HS-5 (cell line): ENCODE data around the gene PCYT2.

Source experiments
- DNase-seq: peaks from one replicate; pipeline ENCODE4 v3.0.0-alpha.2; 2012; ENCODE audit warnings: low read depth

Gene PCYT2

GRCh38 chr17:81912441-81913309 lies 1.5 kb upstream of the PCYT2 start:
- DNase-seq: no peak

DNA sequence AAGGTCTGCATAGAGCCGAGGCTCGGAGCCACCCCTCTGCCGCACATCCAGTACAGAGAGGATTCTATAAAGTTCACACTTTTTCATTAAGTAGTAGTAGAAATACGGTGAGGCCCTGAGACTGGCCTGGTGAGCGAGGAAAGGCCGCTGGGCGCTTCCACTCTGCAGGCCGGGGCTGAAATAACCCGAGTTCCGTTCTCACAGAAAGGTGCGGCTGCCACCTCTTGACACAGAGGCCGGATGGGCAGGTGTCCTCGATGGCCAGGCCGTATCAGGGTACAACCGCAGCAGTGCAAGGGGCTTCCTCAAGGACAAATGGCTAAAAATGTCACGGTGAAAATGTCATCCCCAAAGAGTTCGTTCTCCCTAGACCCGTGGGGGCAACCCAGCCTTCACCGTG lies 770 bp upstream of the PCYT2 start:
- DNase-seq: no peak

DNA sequence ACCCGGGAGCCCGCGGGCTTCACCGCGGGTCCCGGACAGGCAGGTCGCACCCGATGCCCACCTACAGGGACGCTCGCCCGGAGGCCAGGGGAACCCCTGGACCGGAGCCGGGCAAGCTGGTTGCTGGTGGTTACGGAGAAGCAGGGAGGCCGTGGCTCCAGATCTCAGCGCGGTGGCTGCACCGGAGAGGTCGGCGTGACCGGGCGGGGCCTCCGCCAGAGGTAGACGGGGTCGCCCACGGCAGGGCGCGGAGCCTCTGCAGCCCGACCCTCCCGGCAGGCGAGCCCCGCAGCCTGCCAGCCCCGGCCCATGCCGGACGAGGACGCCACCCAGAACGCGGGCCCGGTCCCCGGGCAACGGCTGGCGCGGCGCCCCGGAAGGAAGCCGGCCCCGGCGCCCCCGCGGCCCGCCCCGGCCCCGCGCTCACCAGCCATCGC lies 341 bp downstream of the PCYT2 start:
- no peak for DNase-seq

- DNase-seq: no peak
These were observed 996 bp downstream of the PCYT2 start for GRCh38 chr17:81909966-81910839.

GRCh38 chr17:81909231-81909630 lies 2.0 kb downstream of the PCYT2 start:
- no peak for DNase-seq

- no peak for DNase-seq
These were observed 2.4 kb downstream of the PCYT2 start for GRCh38 chr17:81908793-81909192.

DNA sequence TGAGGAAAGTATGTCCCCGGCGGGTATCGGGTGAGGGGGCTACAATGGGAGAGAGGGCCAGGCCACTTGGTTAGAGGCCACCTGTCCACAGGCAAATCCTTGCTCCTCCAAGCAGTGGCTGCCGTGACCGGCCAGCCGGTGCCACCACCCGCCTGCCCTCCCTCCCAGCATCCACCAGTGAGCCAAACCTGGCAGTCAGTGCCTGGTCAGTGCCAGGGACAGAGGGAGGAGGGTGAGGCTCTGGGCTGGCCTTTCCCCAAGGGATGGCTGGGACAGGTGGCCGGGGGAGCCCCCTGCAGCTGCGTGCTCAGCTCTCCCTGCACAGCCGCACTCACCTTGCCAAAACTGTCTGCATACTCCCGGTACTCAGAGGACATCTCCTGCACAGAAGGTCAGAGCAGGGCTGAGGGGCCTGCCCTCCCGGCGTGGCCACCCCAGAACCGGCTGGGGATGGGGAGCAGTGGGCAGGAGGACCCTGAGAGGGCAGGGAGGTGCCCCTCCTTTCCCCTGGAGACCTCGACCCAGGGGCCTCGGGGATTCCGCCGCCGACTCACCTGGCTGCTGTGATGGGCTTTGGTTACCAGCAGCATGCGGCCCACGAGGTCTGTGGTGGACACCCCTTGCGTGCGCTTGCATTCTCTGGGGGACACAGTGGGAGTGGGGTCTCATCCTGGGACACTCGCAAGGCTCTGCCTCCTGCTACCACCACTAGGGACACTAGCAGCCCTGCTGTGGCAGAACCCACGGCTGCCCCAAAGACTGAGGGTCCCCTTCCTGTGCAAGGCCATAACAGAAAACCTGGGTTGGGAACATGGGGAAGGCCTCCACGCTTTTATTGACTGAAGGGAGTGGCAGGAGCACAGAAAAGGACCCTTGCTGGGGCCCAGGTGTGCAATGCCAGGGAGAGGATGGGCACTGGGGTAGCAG lies 3.7 kb downstream of the PCYT2 start:
- DNase-seq: no peak

DNA sequence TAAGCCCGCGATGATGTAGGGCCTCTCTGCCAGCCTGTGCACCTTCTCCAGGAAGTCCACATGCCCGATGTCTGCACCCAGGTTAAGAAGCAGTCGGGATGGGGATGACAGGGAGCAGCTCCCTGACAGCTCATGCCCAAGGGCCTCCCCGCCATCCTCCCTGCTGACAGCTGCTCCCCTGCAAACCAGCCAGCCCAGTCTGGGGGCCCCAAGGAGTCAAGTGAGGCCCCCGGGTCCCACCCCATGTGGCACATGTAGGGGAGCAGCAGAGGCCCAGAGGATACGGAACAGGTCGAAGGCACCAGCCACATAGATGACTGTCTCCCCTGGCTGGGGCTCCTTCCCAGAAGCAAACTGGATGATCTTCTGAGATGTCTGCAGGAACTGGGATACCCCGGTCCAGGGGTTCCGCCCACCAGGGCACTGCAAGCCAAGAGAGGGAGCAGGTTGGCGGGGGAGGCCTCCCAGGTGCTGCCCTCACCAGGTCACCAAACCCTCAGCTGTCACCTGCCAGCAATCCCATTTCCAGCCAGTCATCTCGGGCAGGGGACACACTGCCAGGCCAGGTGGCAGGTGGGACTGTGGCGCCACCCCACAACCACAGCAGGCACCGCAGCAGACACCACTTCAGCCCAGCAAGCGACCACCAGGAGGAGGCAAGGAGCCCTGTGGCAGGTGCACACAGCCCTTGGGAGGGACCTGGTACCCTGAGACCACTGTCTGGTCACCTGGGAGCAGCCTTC lies 4.6 kb downstream of the PCYT2 start:
- no peak for DNase-seq

DNA sequence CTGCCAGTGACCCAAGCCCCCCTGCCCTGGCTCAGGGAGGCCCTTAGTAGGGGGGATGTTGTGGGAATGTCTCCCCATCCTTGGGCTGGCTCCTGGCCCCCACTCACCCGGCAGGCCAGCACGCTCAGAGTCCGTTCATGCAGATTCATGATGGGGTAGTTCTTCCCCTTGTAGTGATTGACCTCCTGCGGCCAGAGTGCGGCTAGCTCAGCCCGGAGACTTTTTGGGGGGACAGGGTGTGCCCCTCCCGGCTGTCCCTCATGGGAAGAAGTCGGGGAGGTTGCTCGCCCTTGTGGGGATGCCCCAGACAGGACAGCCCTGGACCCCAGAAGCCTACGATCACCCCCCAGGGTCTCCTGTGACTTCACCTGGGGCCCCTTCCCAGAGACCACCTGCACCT lies 5.2 kb downstream of the PCYT2 start:
- DNase-seq: no peak

GRCh38 chr17:81905424-81905875 lies 5.7 kb downstream of the PCYT2 start:
- DNase-seq: no peak

GRCh38 chr17:81904600-81905423 lies 6.4 kb downstream of the PCYT2 start:
- no peak for DNase-seq

DNA sequence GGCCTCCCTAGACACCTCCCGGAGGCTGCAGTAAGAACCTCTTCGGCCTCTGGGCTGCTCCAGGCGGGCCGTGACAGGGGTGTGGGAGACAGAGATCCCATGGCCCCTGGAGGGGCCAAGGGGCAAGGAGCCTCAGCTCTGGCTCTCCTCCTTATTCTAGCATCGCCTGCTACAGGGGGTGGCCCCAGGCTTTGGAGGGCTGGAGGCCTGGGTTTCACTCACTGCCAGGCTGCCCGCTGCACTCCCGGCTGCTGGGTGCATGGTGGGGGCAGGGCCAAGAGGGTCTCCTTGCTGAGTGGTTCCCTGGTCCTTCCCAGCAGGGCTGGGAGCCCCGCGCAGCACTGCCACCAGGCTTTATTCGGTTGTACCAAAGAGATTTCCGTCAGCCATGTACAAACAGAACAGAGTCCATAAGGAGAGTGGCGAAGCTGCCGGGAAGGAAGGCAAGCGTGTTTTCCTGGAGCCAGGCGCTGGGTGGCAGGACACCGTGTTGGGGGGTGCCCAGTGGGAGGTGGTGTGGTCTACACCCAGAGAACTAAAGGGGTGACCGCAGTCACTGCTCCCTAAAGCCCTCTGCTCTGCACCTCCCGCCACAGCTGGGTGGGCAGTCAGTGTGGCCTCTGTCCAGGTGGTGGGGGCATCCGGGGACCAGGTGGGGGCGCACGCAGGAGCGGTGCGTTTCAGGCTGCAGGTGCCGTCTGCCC lies 7.2 kb downstream of the PCYT2 start:
- DNase-seq: no peak

- no peak for DNase-seq
These were observed 7.8 kb downstream of the PCYT2 start for GRCh38 chr17:81903415-81903831.

- no peak for DNase-seq
These were observed 8.4 kb downstream of the PCYT2 start for GRCh38 chr17:81902653-81903414.

DNA sequence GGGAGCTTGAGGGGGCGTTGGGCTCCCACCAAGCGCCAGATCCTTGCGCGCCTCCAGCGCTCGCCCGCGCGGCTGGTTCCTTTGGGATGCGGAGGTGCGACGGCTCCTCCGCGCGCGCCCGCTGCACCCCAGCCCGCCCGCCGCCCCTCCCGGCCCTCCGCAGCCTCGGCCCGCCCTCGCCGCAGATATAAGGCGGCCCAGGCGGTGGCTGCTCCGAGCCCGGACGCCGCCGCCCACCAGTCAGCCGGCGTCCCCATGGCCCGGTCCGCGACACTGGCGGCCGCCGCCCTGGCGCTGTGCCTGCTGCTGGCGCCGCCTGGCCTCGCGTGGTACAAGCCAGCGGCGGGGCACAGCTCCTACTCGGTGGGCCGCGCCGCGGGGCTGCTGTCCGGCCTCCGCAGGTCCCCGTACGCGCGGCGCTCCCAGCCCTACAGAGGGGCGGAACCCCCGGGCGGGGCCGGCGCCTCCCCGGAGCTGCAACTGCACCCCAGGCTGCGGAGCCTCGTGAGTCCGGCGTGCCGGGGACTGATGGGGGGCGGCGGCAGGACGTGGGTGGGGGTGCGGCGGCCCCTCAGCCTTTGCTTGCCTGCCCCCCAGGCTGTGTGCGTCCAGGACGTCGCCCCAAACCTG lies 9.1 kb downstream of the PCYT2 start, which contains the start of gene NPB:
Gene NPB, plus strand, starts transcription at position 216 of the 630 bp plus-strand sequence. Its CDS starts 40 bp downstream, at position 256.
- DNase-seq: no peak

DNA sequence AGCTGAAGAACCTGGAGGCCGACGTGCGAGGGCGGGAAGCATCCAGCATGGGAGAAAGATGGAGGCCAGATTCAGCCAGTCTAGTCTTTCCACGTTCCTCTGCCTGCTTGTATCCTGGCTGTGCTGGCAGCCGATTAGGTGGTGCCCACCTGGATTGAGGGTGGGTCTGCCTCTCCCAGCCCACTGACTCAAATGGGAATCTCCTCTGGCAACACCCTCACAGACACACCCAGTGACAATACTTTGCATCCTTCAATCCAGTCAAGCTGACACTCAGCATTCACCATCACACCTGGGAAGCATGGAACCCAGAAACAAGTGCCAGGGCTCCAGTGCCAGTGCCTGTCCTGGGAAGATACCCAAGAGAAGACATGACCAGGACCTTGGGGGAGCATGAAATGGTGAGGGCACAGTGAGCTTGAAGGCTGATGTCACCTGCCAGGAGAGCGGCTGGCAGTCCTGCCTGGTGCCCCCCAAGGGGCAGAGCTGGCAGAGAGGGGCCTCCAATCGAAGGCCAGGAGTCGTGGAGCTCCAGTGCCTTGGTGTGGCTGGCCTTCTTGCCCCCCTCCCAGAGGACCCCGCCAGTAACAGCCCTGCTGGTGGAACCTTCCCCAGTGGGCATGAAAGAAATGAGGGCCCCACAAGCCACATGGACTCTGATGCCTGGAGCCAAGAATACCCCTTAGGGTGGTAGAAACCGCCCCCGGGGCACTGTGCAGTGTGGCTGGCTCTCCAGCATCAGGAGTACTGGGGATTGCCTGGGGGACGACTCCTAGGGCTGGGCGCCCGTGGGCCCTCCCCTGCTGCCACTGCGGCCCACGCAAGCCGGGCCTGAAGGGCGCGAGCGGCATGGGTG lies 9.8 kb downstream of the PCYT2 start:
- DNase-seq: no peak

DNA sequence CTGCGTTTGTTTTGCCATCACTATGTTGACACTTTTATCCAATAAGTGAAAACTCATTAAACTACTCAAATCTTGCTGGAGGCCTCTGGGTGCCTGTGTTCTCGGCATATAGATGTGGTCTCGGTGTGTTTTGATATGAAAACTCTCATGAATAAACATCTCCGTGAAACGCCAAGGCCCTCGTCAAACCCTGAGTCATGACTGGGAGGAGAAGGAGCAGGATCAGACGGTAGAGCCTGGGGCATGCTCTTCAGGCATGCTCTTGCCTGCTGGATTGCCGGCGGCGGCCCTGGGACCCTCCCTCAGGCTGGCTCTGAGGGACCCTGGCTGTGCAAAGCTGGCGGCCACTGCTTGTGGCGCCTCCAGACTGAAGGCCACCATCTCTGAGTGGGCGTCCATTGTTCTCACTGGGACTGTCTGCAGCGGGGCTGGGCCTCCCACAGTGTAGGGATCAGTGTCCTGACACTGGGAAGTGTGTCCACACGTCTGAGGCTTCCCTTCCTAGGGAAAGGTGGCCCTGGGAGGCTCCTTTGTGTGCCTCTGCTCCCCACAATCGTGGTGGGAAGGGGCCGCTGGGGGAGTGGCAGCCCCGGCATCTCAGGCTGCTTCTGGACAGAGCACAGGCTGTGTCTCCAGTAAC lies 10.9 kb downstream of the PCYT2 start:
- no peak for DNase-seq
